GM19463 (cell line): ENCODE data around the gene UQCC5.

Source experiments
- ATAC-seq: cut with Tn5 transposase; IDR thresholded peaks from one replicate; pipeline ENCODE4 v1.9.1; 2021; ENCODE audit warnings: mild to moderate bottlenecking, moderate library complexity; ENCODE audit not compliant: unreplicated experiment

Gene UQCC5

DNA sequence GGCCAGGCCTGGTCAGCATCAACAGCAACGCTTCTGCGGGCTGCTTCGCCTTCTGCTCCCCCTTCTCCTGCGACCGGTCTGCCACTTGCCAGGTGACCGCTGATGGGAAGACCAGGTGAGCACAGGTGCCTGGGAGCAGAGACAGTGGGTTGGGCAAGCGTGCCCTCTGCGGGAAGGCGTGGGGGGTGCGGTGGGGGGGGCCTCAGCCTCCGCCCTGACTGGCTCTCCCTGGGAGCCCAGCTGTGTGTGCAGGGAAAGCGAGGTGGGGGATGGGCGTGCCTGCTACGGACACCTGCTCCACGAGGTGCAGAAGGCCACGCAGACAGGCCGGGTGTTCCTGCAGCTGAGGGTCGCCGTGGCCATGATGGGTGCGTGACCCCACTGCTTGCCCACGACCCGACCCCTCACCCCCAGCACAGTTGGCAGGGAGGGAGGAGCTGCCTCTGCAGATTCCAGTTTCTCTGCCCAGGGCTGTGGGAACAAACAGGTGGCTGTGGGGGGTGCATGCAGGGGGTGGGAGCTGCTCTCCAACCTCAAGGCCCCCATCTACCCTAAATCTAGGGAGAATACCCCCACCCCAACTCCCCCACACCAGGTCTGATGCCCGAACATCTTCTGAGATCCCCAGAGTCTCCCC lies 32.5 kb upstream of the UQCC5 start:
- ATAC-seq = no peak

GRCh38 chr3:52504977-52505376 lies 31.4 kb upstream of the UQCC5 start:
- ATAC-seq = no peak

- no peak for ATAC-seq
Observed at GRCh38 chr3:52506266-52506966, 30.0 kb upstream of the UQCC5 start.

GRCh38 chr3:52507359-52507758 lies 29.0 kb upstream of the UQCC5 start:
- ATAC-seq = no peak

GRCh38 chr3:52509753-52510328 lies 26.6 kb upstream of the UQCC5 start:
- ATAC-seq = no peak

- no peak for ATAC-seq
Observed at GRCh38 chr3:52511509-52511908, 24.9 kb upstream of the UQCC5 start.

DNA sequence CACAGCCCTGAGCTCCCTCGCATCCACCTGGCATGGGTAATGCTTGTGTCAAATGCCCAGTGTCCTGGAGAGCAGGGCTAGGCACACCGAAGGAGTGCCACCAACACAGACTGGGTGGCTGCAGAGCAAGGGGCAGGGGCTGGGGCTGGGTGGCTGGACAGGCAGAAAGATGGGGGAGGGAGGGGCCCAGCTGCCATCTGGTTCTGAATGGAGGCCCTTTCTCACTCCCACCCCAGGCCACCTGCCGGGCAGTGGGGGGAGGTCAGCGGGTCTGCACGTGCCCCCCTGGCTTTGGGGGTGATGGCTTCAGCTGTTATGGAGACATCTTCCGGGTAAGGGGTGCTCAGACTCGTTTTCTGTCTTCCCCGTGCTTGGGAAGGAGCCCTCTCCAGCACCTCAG lies 24.3 kb upstream of the UQCC5 start:
- no peak for ATAC-seq

DNA sequence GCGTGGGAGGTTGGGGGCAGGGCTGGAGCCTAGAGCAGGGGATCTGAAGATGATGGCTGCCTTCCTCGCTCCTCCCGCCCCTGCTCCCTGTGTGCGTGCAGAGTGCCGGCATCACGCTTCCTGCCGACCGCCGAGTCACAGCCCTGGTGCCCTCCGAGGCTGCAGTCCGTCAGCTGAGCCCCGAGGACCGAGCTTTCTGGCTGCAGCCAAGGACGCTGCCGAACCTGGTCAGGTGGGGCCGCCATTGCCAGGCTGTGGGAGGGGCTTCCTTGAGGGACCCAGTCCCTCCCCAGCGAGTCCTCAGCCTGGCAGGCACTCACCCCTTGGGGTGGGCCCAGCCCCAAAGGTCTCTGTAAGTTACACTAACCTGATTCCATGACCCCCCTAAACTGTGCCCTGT lies 23.7 kb upstream of the UQCC5 start:
- ATAC-seq = no peak

- ATAC-seq = no peak
Observed at GRCh38 chr3:52513281-52513680, 23.1 kb upstream of the UQCC5 start.

GRCh38 chr3:52514576-52514975 lies 21.8 kb upstream of the UQCC5 start:
- ATAC-seq = no peak

- ATAC-seq = no peak
Observed at GRCh38 chr3:52515192-52515591, 21.2 kb upstream of the UQCC5 start.

DNA sequence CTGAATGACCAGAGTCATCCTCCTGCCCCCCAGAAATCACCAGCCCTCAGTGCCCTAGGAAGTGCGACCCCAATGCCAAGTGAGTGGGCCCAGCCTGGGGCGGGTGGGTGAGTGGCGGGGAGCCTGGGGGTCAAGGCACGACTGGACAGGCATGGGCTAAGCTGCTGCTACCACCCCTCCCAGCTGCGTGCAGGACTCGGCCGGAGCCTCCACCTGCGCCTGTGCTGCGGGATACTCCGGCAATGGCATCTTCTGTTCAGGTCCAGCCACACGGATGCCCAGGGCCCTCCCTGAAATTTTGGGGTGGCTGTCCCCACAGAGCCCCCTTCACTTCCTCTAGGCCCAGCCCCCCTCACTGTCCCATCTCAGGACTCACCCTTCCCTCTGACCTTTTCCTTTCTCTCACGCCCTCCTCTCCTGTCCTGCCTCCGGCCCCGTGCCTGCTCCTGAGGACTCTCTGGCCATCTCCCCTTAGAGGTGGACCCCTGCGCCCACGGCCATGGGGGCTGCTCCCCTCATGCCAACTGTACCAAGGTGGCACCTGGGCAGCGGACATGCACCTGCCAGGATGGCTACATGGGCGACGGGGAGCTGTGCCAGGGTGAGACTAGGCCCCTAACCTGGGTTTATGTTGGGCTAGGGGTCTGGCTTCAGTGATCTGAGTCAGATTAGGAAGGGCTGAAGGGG lies 19.8 kb upstream of the UQCC5 start:
- ATAC-seq = no peak

GRCh38 chr3:52517796-52518722 lies 18.3 kb upstream of the UQCC5 start:
- no peak for ATAC-seq

DNA sequence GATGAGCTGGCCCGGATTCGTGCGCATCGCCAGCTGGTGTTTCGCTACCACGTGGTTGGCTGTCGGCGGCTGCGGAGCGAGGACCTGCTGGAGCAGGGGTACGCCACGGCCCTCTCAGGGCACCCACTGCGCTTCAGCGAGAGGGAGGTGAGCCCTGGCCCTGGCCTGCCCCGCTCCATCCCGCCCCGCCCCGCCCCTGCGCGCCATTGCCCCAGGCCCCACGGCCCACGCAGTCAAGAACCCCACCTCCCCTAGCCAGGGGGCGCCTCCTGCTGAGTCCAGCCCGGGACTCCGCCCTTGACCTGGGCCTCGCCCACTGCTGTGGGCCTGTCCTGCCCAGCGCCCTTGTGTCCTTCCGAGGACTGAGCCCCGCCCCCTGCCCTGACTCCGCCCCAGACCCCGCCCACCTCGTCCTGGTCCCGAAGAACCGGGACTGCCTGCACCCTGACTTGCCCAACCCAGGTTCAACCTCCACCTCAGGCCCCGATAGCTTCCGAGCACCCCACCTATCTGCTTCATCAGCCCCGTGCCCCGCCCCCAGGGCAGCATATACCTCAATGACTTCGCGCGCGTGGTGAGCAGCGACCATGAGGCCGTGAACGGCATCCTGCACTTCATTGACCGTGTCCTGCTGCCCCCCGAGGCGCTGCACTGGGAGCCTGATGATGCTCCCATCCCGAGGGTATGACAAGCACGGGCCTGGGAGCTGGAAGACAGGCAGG lies 17.5 kb upstream of the UQCC5 start:
- no peak for ATAC-seq

GRCh38 chr3:52519445-52520140 lies 16.8 kb upstream of the UQCC5 start:
- ATAC-seq = no peak

- ATAC-seq = no peak
Observed at GRCh38 chr3:52520141-52520667, 16.2 kb upstream of the UQCC5 start.

DNA sequence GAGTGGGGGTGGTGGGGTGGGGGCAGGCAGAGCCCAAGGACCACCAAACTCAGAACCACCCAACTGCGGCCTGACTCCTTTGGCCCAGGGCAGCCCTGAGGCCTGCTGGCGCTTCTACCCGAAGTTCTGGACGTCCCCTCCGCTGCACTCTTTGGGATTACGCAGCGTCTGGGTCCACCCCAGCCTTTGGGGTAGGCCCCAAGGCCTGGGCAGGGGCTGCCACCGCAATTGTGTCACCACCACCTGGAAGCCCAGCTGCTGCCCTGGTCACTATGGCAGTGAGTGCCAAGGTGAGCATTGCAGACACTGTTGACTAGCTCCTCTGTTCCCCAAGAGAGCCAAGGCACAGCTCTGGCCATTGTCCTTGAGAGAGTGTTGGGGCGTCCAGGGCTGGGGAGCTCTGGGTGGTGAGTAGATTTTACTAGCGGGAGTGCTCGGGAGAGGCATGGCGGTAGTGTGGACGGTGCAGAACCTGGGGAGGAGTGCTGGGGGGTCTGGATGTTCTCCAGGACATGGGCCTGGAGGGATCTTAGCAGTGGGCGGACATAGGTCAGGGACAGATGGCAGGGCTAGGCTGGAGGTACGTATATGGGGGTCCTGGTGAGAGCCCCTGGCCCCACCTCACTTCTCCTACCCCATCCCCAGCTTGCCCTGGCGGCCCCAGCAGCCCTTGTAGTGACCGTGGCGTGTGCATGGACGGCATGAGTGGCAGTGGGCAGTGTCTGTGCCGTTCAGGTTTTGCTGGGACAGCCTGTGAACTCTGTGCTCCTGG lies 15.5 kb upstream of the UQCC5 start:
- ATAC-seq = no peak

- no peak for ATAC-seq
Observed at GRCh38 chr3:52521488-52521824, 14.9 kb upstream of the UQCC5 start.
